Measurements from ENCODE around the gene UAP1L1. TPM values are rescaled to one million over a fixed set of nuclear protein-coding genes. Genes with fewer than 3 reads are reported as not detected.

The UAP1L1 gene
- total and polyA plus RNA-seq, 9 of the 15 experiments (the other 6 are each of a cell fraction or from before 2014, with no cell fraction given) = 0.20 to 8.6 (median 3.7) TPM

DNA sequence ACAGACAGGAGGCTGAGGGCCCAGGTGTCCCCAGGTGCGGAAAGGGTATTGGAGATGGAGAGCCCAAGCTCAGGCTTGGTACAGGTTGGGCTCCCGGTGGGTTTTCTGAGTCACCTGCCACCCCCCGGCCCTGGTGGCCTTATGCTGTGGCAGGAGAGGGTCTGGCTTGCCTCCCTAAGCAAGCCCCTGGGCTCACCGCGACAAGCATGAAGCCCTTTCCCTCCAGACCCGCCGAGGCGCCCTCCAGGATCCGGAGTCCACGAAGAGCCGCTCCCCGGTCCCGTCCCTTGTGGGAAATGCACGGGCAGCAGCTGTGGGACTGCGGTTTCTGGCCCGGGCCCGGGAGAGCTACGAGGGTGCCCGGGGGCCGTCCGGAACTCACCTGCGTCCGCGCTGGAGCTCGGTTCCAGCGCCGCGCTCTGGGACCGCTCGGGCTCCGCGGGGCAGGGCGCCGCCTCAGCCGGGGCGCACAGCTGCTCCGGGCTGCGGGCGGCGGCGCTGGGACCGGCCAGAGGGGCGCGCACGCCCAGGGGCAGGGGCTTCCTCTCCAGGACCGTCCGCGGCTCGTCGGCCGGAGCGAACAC lies 7.7 kb upstream of the UAP1L1 start (continued):
- TF ChIP-seq, protein P1, sequence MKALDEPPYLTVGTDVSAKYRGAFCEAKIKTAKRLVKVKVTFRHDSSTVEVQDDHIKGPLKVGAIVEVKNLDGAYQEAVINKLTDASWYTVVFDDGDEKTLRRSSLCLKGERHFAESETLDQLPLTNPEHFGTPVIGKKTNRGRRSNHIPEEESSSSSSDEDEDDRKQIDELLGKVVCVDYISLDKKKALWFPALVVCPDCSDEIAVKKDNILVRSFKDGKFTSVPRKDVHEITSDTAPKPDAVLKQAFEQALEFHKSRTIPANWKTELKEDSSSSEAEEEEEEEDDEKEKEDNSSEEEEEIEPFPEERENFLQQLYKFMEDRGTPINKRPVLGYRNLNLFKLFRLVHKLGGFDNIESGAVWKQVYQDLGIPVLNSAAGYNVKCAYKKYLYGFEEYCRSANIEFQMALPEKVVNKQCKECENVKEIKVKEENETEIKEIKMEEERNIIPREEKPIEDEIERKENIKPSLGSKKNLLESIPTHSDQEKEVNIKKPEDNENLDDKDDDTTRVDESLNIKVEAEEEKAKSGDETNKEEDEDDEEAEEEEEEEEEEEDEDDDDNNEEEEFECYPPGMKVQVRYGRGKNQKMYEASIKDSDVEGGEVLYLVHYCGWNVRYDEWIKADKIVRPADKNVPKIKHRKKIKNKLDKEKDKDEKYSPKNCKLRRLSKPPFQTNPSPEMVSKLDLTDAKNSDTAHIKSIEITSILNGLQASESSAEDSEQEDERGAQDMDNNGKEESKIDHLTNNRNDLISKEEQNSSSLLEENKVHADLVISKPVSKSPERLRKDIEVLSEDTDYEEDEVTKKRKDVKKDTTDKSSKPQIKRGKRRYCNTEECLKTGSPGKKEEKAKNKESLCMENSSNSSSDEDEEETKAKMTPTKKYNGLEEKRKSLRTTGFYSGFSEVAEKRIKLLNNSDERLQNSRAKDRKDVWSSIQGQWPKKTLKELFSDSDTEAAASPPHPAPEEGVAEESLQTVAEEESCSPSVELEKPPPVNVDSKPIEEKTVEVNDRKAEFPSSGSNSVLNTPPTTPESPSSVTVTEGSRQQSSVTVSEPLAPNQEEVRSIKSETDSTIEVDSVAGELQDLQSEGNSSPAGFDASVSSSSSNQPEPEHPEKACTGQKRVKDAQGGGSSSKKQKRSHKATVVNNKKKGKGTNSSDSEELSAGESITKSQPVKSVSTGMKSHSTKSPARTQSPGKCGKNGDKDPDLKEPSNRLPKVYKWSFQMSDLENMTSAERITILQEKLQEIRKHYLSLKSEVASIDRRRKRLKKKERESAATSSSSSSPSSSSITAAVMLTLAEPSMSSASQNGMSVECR (CRISPR knock-in tag; IDR thresholded peaks at IDR 0.05) = 0 out of 2 replicates have a peak, but pooled peaks have one; percentile 39
- TF ChIP-seq TEAD1 (CRISPR knock-in tag; IDR thresholded peaks at IDR 0.05) (0 out of 4 replicates have a peak, but pooled peaks of 1 of the 2 experiments have one; percentile 24), HDAC6 (IDR thresholded peaks at IDR 0.05; ENCODE audit: low read depth, low read length) (peak; percentile 84; the same call in 1 of the 2 replicates), SIN3A (IDR thresholded peaks at IDR 0.05; ENCODE audit: borderline replicate concordance in 2 of 2, control insufficient read depth in 1 of 2, low read depth in 2 of 2, low read length in 2 of 2) (peak; percentile 16 to 60; a peak in 2 of 4 replicates), RBBP5 (IDR thresholded peaks at IDR 0.05; ENCODE audit: borderline replicate concordance, insufficient read depth, low read length, poor library complexity, severe bottlenecking) (peak; percentile 42), DIDO1 (tag; IDR thresholded peaks at IDR 0.05; ENCODE audit: low read depth) (no peak), KDM2B (CRISPR knock-in tag; IDR thresholded peaks at IDR 0.05) (peak; percentile 89), ZBTB7A (IDR thresholded peaks at IDR 0.05; ENCODE audit: borderline replicate concordance, control insufficient read depth, low read depth, low read length) (peak; percentile 66; the same call in 1 of the 2 replicates), TRIM24 (IDR thresholded peaks at IDR 0.05) (no peak)
- TF ChIP-seq, protein P2, sequence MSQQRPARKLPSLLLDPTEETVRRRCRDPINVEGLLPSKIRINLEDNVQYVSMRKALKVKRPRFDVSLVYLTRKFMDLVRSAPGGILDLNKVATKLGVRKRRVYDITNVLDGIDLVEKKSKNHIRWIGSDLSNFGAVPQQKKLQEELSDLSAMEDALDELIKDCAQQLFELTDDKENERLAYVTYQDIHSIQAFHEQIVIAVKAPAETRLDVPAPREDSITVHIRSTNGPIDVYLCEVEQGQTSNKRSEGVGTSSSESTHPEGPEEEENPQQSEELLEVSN (IDR thresholded peaks at IDR 0.05; ENCODE audit: borderline replicate concordance in 1 of 2, extremely low read depth in 1 of 2, insufficient read depth in 1 of 2, insufficient read length in 1 of 2, low read depth in 1 of 2, low read length in 1 of 2, poor library complexity in 1 of 2, severe bottlenecking in 1 of 2) = peak in 1 of 2 experiments; percentile 19
- TF ChIP-seq, protein P3, sequence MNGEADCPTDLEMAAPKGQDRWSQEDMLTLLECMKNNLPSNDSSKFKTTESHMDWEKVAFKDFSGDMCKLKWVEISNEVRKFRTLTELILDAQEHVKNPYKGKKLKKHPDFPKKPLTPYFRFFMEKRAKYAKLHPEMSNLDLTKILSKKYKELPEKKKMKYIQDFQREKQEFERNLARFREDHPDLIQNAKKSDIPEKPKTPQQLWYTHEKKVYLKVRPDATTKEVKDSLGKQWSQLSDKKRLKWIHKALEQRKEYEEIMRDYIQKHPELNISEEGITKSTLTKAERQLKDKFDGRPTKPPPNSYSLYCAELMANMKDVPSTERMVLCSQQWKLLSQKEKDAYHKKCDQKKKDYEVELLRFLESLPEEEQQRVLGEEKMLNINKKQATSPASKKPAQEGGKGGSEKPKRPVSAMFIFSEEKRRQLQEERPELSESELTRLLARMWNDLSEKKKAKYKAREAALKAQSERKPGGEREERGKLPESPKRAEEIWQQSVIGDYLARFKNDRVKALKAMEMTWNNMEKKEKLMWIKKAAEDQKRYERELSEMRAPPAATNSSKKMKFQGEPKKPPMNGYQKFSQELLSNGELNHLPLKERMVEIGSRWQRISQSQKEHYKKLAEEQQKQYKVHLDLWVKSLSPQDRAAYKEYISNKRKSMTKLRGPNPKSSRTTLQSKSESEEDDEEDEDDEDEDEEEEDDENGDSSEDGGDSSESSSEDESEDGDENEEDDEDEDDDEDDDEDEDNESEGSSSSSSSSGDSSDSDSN (IDR thresholded peaks at IDR 0.05; ENCODE audit: borderline replicate concordance in 1 of 2, low read depth in 2 of 2, low read length in 2 of 2) = peak; percentile 69 to 83; a peak in 2 of 4 replicates
- TF ChIP-seq, protein P4, sequence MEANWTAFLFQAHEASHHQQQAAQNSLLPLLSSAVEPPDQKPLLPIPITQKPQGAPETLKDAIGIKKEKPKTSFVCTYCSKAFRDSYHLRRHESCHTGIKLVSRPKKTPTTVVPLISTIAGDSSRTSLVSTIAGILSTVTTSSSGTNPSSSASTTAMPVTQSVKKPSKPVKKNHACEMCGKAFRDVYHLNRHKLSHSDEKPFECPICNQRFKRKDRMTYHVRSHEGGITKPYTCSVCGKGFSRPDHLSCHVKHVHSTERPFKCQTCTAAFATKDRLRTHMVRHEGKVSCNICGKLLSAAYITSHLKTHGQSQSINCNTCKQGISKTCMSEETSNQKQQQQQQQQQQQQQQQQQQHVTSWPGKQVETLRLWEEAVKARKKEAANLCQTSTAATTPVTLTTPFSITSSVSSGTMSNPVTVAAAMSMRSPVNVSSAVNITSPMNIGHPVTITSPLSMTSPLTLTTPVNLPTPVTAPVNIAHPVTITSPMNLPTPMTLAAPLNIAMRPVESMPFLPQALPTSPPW (CRISPR knock-in tag; IDR thresholded peaks at IDR 0.05) = no peak
- TF ChIP-seq, protein P5, sequence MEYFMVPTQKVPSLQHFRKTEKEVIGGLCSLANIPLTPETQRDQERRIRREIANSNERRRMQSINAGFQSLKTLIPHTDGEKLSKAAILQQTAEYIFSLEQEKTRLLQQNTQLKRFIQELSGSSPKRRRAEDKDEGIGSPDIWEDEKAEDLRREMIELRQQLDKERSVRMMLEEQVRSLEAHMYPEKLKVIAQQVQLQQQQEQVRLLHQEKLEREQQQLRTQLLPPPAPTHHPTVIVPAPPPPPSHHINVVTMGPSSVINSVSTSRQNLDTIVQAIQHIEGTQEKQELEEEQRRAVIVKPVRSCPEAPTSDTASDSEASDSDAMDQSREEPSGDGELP (CRISPR knock-in tag; IDR thresholded peaks at IDR 0.05; ENCODE audit: borderline replicate concordance) = peak; percentile 52

All from K562 (cell line).